ENCODE results near the gene PAM.

DNA sequence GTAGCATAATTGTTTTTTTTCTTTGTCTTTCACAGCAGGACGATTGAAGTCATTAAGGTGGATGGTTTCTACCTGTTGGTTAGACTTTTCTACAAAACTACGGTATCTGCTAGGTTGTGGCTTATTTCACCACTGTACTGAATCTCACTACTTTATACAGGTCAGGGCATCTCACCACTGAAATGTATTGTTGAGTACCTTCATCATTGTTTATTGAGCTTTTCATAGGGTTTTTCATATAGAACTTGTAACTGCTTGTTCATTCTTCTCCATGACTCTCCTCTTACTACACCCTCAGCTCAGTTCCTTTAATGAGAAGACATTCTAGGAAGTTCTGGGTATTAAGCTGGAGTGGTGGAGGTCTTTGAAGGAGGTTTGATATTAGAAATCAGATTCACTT is 75.1 kb downstream of the PAM start:
- TF ChIP-seq, protein P1, sequence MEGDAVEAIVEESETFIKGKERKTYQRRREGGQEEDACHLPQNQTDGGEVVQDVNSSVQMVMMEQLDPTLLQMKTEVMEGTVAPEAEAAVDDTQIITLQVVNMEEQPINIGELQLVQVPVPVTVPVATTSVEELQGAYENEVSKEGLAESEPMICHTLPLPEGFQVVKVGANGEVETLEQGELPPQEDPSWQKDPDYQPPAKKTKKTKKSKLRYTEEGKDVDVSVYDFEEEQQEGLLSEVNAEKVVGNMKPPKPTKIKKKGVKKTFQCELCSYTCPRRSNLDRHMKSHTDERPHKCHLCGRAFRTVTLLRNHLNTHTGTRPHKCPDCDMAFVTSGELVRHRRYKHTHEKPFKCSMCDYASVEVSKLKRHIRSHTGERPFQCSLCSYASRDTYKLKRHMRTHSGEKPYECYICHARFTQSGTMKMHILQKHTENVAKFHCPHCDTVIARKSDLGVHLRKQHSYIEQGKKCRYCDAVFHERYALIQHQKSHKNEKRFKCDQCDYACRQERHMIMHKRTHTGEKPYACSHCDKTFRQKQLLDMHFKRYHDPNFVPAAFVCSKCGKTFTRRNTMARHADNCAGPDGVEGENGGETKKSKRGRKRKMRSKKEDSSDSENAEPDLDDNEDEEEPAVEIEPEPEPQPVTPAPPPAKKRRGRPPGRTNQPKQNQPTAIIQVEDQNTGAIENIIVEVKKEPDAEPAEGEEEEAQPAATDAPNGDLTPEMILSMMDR (IDR thresholded peaks at IDR 0.05) = no peak
- no peak for TF ChIP-seq POLR2AphosphoS5 (IDR thresholded peaks at IDR 0.05; ENCODE audit: low read depth, low read length)
- TF ChIP-seq SIN3A (IDR thresholded peaks at IDR 0.05; ENCODE audit: borderline replicate concordance, insufficient read depth, low read depth, low read length) = no peak

All from Panc1 (cell line).